Measurements from ENCODE around the gene SDK2. TPM values are rescaled to one million over a fixed set of nuclear protein-coding genes. Genes with fewer than 3 reads are reported as not detected.

The SDK2 gene
- total RNA-seq, 1 donor, result under 0.01 TPM

DNA sequence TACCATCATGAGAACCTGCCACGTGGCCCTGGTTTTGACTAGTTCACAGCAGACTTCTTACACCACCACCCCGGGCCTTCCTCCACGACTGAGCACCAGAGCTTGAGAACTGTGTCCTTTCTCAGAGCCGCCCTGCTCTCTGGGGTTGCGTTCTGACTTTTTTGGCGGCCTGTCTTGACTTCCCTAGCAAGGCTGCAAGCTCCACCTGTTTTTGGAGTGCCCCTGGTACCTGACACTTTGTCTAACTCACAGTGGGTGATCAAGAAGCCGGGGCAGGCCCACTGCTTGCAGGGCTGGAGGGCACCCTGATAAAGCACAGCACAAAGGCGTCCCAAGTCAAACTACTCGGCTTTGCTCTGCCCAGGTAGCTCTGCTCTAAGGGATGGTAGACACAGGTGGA, 154.3 kb downstream of the SDK2 start:
- H2AFZ ChIP-seq (ENCODE audit: low read length), result no peak overlapping the region
- H3K36me3 ChIP-seq (ENCODE audit: insufficient read depth, low read length), result no peaks in the 10 kb centered on the region
- no peak overlapping the region for H3K27ac ChIP-seq (ENCODE audit: low read depth, low read length)
- no peaks in the 10 kb centered on the region for H3K9me3 ChIP-seq (ENCODE audit: low read depth, low read length)
- no peaks in the 10 kb centered on the region for H3K4me1 ChIP-seq (ENCODE audit: insufficient read depth, low read length)
- H3K79me2 ChIP-seq (ENCODE audit: insufficient read depth, low read length), result no peaks in the 10 kb centered on the region
- H3K4me2 ChIP-seq (ENCODE audit: insufficient read depth, low read length), result no peak overlapping the region
- H3K4me3 ChIP-seq (ENCODE audit: insufficient read depth, low read length), result no peak overlapping the region
- H4K20me1 ChIP-seq (ENCODE audit: insufficient read depth, low read length), result no peaks in the 10 kb centered on the region
- TF ChIP-seq, protein P1, sequence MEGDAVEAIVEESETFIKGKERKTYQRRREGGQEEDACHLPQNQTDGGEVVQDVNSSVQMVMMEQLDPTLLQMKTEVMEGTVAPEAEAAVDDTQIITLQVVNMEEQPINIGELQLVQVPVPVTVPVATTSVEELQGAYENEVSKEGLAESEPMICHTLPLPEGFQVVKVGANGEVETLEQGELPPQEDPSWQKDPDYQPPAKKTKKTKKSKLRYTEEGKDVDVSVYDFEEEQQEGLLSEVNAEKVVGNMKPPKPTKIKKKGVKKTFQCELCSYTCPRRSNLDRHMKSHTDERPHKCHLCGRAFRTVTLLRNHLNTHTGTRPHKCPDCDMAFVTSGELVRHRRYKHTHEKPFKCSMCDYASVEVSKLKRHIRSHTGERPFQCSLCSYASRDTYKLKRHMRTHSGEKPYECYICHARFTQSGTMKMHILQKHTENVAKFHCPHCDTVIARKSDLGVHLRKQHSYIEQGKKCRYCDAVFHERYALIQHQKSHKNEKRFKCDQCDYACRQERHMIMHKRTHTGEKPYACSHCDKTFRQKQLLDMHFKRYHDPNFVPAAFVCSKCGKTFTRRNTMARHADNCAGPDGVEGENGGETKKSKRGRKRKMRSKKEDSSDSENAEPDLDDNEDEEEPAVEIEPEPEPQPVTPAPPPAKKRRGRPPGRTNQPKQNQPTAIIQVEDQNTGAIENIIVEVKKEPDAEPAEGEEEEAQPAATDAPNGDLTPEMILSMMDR (IDR thresholded peaks at IDR 0.05; ENCODE audit: extremely low read depth, low read depth, low read length), result no peak
- peak; percentile 34 for DNase-seq (ENCODE audit: insufficient read length, low spot score, missing footprints)
- H3K27me3 ChIP-seq (ENCODE audit: insufficient read depth, low read length), result no peaks in the 10 kb centered on the region

DNA sequence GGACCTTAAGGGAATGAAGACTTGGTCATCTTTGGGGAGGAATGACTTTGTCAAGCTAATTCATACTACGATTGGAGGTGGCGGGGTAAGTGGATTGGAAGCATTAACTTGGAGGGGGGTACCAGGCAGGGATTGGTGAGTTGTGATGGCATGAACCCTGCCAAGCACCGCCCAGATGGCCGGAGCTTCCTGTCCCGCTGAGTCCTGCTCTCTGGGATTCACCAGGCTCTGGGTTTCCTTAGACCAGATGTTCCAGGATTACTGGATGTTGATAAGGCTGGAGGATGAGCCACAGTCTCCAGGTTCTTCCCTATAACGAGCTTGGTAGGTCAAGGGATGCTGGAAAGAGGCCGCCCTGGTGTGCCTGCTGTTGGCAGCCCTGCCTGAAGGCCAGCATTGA, 154.9 kb downstream of the SDK2 start:
- Histone ChIP-seq H3K4me1 (ENCODE audit: insufficient read depth, low read length) (no peaks in the 10 kb centered on the region), H3K9me3 (ENCODE audit: low read depth, low read length) (no peaks in the 10 kb centered on the region), H4K20me1 (ENCODE audit: insufficient read depth, low read length) (no peaks in the 10 kb centered on the region), H3K27me3 (ENCODE audit: insufficient read depth, low read length) (no peaks in the 10 kb centered on the region), H3K4me3 (ENCODE audit: insufficient read depth, low read length) (no peak overlapping the region), H3K79me2 (ENCODE audit: insufficient read depth, low read length) (no peaks in the 10 kb centered on the region), H3K36me3 (ENCODE audit: insufficient read depth, low read length) (no peaks in the 10 kb centered on the region), H3K4me2 (ENCODE audit: insufficient read depth, low read length) (no peak overlapping the region), H3K27ac (ENCODE audit: low read depth, low read length) (no peak overlapping the region), H2AFZ (ENCODE audit: low read length) (no peak overlapping the region)
- TF ChIP-seq, protein P1 (IDR thresholded peaks at IDR 0.05; ENCODE audit: extremely low read depth, low read depth, low read length), result no peak
- no peak for DNase-seq (ENCODE audit: insufficient read length, low spot score, missing footprints)

DNA sequence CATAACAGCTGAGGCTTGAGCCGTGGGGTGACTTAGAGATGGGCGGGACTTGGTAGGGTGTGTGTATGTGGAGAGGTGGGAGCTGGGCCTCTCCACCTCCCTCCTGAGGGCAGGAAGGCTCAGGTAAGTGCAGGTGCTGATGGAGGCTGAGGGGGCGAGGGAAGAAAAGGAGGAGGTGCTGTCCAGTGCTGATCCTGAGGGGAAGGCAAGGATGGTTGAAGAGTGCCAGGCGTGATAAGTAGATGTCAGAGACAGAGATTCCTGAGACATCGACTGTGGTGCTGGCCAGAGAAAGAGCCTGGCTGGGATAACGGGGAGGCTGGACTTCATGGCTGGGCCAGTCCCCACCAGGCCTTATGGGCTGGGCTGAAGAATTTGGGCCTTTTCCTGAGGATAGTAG, 159.1 kb downstream of the SDK2 start:
- H3K4me3 ChIP-seq (ENCODE audit: insufficient read depth, low read length), result no peak overlapping the region
- H3K4me1 ChIP-seq (ENCODE audit: insufficient read depth, low read length), result no peaks in the 10 kb centered on the region
- H4K20me1 ChIP-seq (ENCODE audit: insufficient read depth, low read length), result no peaks in the 10 kb centered on the region
- H3K36me3 ChIP-seq (ENCODE audit: insufficient read depth, low read length), result no peaks in the 10 kb centered on the region
- no peaks in the 10 kb centered on the region for H3K9me3 ChIP-seq (ENCODE audit: low read depth, low read length)
- H3K79me2 ChIP-seq (ENCODE audit: insufficient read depth, low read length), result no peaks in the 10 kb centered on the region
- no peaks in the 10 kb centered on the region for H3K27me3 ChIP-seq (ENCODE audit: insufficient read depth, low read length)
- no peak overlapping the region for H3K27ac ChIP-seq (ENCODE audit: low read depth, low read length)
- TF ChIP-seq, protein P1 (IDR thresholded peaks at IDR 0.05; ENCODE audit: extremely low read depth, low read depth, low read length), result no peak
- no peak for DNase-seq (ENCODE audit: insufficient read length, low spot score, missing footprints)
- no peak overlapping the region for H2AFZ ChIP-seq (ENCODE audit: low read length)
- no peak overlapping the region for H3K4me2 ChIP-seq (ENCODE audit: insufficient read depth, low read length)

DNA sequence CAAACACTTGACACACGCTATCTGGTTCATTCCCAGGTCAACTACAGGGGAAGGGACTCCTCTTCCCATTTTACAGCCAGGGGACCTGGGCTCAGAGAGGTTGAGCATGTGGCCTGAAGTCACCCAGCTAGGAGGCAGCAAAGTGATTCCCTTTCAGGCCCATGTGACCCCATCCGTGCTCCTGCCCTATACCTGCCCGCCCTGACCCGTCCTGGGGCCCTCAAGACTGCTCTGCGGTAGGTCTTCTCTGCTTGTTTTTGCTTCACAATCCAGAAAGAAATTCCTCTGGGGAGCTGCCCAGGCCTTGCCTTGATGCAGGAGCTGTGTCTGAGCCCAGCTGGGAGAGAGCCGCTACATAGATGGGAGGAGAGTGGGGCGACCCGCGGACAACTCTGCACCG, 161.4 kb downstream of the SDK2 start:
- Histone ChIP-seq H3K79me2 (ENCODE audit: insufficient read depth, low read length) (no peaks in the 10 kb centered on the region), H3K4me1 (ENCODE audit: insufficient read depth, low read length) (no peaks in the 10 kb centered on the region), H3K4me2 (ENCODE audit: insufficient read depth, low read length) (no peak overlapping the region), H3K27me3 (ENCODE audit: insufficient read depth, low read length) (no peaks in the 10 kb centered on the region), H4K20me1 (ENCODE audit: insufficient read depth, low read length) (no peaks in the 10 kb centered on the region), H3K36me3 (ENCODE audit: insufficient read depth, low read length) (no peaks in the 10 kb centered on the region), H3K9me3 (ENCODE audit: low read depth, low read length) (no peaks in the 10 kb centered on the region), H3K4me3 (ENCODE audit: insufficient read depth, low read length) (no peak overlapping the region), H3K27ac (ENCODE audit: low read depth, low read length) (no peak overlapping the region), H2AFZ (ENCODE audit: low read length) (no peak overlapping the region)
- DNase-seq (ENCODE audit: insufficient read length, low spot score, missing footprints), result peak; percentile 34
- TF ChIP-seq, protein P1 (IDR thresholded peaks at IDR 0.05; ENCODE audit: extremely low read depth, low read depth, low read length), result no peak
